Stimulated activated naive CD8-positive, alpha-beta T cell treated with anti-CD3 and anti-CD28 coated beads, Interleukin-15, Interleukin-2, amounts not matched to agents 100 U/mL and 50 U/mL, for 24 hours (primary cell): ENCODE results near the gene KDM2B.

Experiments
- ATAC-seq: fragments of 150-1000 bp; cut with Tn5 transposase; one replicate; pipeline ENCODE4 v1.10.0; 2021
- DNase-seq: peaks from one replicate; pipeline ENCODE4 v3.0.0; 2021

KDM2B gene

GRCh38 chr12:121530600-121531355, 50.0 kb downstream of the KDM2B start:
- DNase-seq (peak; percentile 69), ATAC-seq (peak; percentile 50)

GRCh38 chr12:121529184-121529583, 51.6 kb downstream of the KDM2B start:
- no peak for ATAC-seq

DNA sequence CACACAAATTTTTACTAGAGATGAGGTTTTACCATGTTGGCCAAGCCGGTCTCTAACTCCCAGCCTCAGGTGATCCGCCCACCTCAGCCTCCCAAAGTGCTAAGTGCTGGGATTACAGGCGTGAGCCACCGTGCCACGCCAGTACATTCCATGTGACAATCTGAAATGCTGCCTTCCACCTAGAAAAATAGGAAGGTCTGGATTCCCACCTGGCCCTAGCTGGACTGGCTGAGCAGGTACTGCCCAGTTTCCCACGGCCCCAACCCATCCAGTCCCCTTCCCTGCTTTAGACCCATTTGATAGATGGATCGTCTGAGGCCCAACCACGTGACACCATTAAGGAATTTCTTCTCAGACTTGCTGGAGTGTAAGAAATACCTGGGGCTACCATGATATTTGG, 55.4 kb downstream of the KDM2B start:
- DNase-seq (no peak), ATAC-seq (no peak)

More at GRCh38 chr12:121529184-121529583, 51.6 kb downstream of the KDM2B start:
- no peak for DNase-seq

- ATAC-seq, result no peak
Observed at GRCh38 chr12:121524196-121524916, 56.5 kb downstream of the KDM2B start.

DNA sequence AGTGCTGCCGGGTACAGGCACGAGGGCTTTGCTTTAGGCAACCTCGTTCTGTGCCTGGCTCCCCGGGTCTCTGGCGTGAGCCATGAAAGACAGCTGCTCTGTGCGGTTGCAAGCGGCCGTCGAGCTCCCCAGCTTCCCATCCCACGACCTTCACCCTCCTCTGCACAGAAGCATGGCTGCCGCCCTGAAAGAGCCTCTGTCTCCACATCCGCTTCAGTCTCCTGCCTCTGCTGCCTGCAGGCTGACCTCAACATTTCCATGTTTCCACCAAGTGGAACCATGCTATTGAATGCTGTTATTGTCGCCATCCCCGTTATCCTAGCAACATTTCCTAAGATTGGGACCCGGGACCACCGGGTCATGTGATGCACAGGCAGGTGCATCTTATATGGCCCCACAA, 57.1 kb downstream of the KDM2B start:
- DNase-seq (no peak), ATAC-seq (no peak)

More at GRCh38 chr12:121524196-121524916, 56.5 kb downstream of the KDM2B start:
- no peak for DNase-seq

GRCh38 chr12:121522971-121523370, 57.9 kb downstream of the KDM2B start:
- ATAC-seq (no peak), DNase-seq (no peak)

DNA sequence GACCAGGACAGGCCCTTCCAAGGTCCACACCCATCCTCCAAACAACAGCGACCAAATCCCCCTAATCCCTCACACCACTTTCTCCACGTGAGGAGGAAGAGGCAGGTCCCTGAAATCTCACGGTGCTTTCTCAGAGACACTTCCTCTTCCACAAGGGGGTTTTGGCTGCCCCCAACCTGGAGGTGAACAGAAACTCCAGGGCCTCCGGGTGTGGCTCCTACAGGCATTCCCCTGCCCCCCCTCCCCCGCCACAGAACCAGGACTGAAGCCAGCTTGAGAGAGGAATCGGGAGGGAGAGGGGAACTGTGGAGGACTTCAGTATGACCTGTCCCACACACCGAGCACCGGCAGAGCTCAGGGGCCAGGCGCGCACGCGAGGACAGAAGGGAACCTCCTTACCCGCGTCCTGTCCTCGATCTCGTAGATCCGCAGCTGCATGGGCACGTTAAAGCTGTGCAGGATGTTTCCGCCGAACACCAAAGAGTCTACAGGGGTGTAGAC, 60.2 kb downstream of the KDM2B start:
- ATAC-seq (no peak), DNase-seq (no peak)

GRCh38 chr12:121520119-121520518, 60.7 kb downstream of the KDM2B start:
- no peak for ATAC-seq

GRCh38 chr12:121519227-121519626, 61.6 kb downstream of the KDM2B start:
- ATAC-seq (no peak), DNase-seq (no peak)

More at GRCh38 chr12:121520119-121520518, 60.7 kb downstream of the KDM2B start:
- no peak for DNase-seq

GRCh38 chr12:121518656-121519055, 62.2 kb downstream of the KDM2B start:
- no peak for ATAC-seq
- no peak for DNase-seq

GRCh38 chr12:121516437-121517011, 64.3 kb downstream of the KDM2B start:
- DNase-seq, result no peak
- no peak for ATAC-seq

GRCh38 chr12:121515615-121516014, 65.2 kb downstream of the KDM2B start:
- ATAC-seq (no peak), DNase-seq (no peak)

GRCh38 chr12:121514184-121514742, 66.6 kb downstream of the KDM2B start:
- DNase-seq (peak; percentile 25), ATAC-seq (peak; percentile 42)

GRCh38 chr12:121513464-121514183, 67.2 kb downstream of the KDM2B start:
- peak; percentile 70 for ATAC-seq
- DNase-seq, result peak; percentile 34

GRCh38 chr12:121512561-121512960, 68.3 kb downstream of the KDM2B start:
- no peak for DNase-seq
- ATAC-seq, result no peak

- ATAC-seq (no peak), DNase-seq (no peak)
Observed at GRCh38 chr12:121511916-121512315, 68.9 kb downstream of the KDM2B start.

- ATAC-seq, result no peak
- DNase-seq, result no peak
Observed at GRCh38 chr12:121509339-121509738, 71.5 kb downstream of the KDM2B start.

- no peak for DNase-seq
- no peak for ATAC-seq
Observed at GRCh38 chr12:121508533-121508932, 72.3 kb downstream of the KDM2B start.

- DNase-seq, result no peak
- ATAC-seq, result no peak
Observed at GRCh38 chr12:121507984-121508383, 72.8 kb downstream of the KDM2B start.

- DNase-seq (no peak), ATAC-seq (no peak)
Observed at GRCh38 chr12:121507245-121507644, 73.6 kb downstream of the KDM2B start.

GRCh38 chr12:121505513-121505912, 75.3 kb downstream of the KDM2B start:
- no peak for DNase-seq
- ATAC-seq, result no peak

DNA sequence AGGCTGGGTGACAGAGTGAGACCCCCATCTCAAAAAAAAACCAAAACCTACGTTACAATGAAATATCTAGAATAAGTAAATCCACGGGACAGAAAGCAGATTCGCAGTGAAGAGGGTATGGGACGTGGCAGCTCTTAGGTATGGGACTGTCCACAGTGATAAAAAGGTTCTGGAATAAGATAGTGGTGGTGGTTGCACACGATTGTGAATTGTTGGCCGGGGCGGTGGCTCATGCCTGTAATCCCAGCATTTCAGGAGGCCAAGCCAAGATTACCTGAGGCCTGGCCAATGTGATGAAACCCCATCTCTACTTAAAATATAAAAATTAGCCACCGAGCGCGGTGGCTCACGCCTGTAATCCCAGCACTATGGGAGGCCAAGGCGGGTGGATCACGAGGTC, 76.3 kb downstream of the KDM2B start:
- DNase-seq (no peak), ATAC-seq (no peak)
